Stimulated activated CD8-positive, alpha-beta memory T cell treated with anti-CD3 and anti-CD28 coated beads, Interleukin-12 subunit alpha, Interleukin-12 subunit beta, amount 100 ng/mL, for 24 hours (primary cell): ENCODE results near the gene UGGT2.
"Not testable (repeated sequence)": the region's sequence is repeated elsewhere in the genome, so short reads cannot be mapped to it uniquely, and the experiment has no call there.

Experiments used
- DNase-seq: peaks from one replicate; pipeline ENCODE4 v3.0.0-alpha.2; 2020; ENCODE audit errors: extremely low read depth

Gene UGGT2

GRCh38 chr13:95957331-95957730, 95.9 kb downstream of the UGGT2 start:
- DNase-seq, result no peak

GRCh38 chr13:95956589-95957148, 96.5 kb downstream of the UGGT2 start:
- no peak for DNase-seq

- no peak for DNase-seq
These were observed 97.5 kb downstream of the UGGT2 start for GRCh38 chr13:95955719-95956118.

GRCh38 chr13:95955255-95955654, 97.9 kb downstream of the UGGT2 start:
- DNase-seq, result no peak

GRCh38 chr13:95954266-95954665, 98.9 kb downstream of the UGGT2 start:
- DNase-seq, result no peak

GRCh38 chr13:95950103-95950502, 103.1 kb downstream of the UGGT2 start:
- DNase-seq, result no peak

- no peak for DNase-seq
These were observed 104.5 kb downstream of the UGGT2 start for GRCh38 chr13:95948656-95949055.

- no peak for DNase-seq
These were observed 115.4 kb downstream of the UGGT2 start for GRCh38 chr13:95937714-95938320.

- DNase-seq, result no peak
These were observed 121.7 kb downstream of the UGGT2 start for GRCh38 chr13:95931300-95932025.

- DNase-seq, result no peak
These were observed 123.8 kb downstream of the UGGT2 start for GRCh38 chr13:95929430-95929829.

- not testable (repeated sequence) for DNase-seq
These were observed 124.8 kb downstream of the UGGT2 start for GRCh38 chr13:95928367-95928906.

GRCh38 chr13:95926231-95926630, 127.0 kb downstream of the UGGT2 start:
- DNase-seq, result no peak

- no peak for DNase-seq
These were observed 128.7 kb downstream of the UGGT2 start for GRCh38 chr13:95924389-95924994.

GRCh38 chr13:95921485-95921884, 131.7 kb downstream of the UGGT2 start:
- DNase-seq, result no peak

GRCh38 chr13:95920485-95920884, 132.7 kb downstream of the UGGT2 start:
- no peak for DNase-seq

- no peak for DNase-seq
These were observed 134.3 kb downstream of the UGGT2 start for GRCh38 chr13:95918860-95919259.

- no peak for DNase-seq
These were observed 138.2 kb downstream of the UGGT2 start for GRCh38 chr13:95914991-95915501.

- no peak for DNase-seq
These were observed 146.2 kb downstream of the UGGT2 start for GRCh38 chr13:95906999-95907398.

- DNase-seq, result no peak
These were observed 149.6 kb downstream of the UGGT2 start for GRCh38 chr13:95903569-95903968.

GRCh38 chr13:95902741-95903140, 150.5 kb downstream of the UGGT2 start:
- DNase-seq, result no peak

- no peak for DNase-seq
These were observed 154.9 kb downstream of the UGGT2 start for GRCh38 chr13:95898256-95898655.

- DNase-seq, result no peak
These were observed 156.9 kb downstream of the UGGT2 start for GRCh38 chr13:95896301-95896700.
